Measurements from ENCODE around the gene COX17.

GRCh38 chr3:119620899-119621298, 56.3 kb downstream of the COX17 start:
- TF ChIP-seq POLR2A (IDR thresholded peaks at IDR 0.05), result no peak
- TF ChIP-seq CTCF (IDR thresholded peaks at IDR 0.05), result no peak

All from lower leg skin (tissue), 3 donors.